ENCODE results near the gene OSBPL10.

OSBPL10 gene

DNA sequence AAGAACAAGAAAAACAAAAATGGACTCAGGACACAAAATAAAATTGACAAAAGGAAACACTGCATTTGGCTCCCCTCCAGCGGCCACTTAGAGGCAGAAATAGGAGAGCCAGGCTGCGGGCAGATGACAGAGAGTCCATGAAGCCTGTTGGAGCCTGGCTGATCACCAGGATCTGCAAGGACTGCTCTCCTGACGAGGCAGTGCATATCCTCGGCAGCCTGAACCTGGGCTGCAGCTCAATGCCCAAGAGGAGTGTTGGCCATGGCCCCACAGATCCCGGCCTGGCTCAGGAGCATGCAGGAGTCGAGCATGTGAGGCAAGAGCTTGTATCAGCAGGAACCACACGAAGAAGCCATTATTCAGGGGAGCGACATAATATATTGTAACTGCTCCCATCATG, 248.5 kb downstream of the OSBPL10 start:
- Histone ChIP-seq H3K27me3 (ENCODE audit: control insufficient read depth in 5 of 5, insufficient read depth in 4 of 5, low read length in 5 of 5) (no peaks in the 10 kb centered on the region), H3K9ac (ENCODE audit: low read length in 5 of 5) (no peak overlapping the region), H3K4me1 (ENCODE audit: control insufficient read depth in 5 of 5, insufficient read depth in 5 of 5, low read length in 5 of 5) (peaks cover 0 to 8% (median 0%) of the 10 kb centered on the region in 5 donors), H3K4me3 (ENCODE audit: low read depth in 1 of 5, low read length in 5 of 5) (no peak overlapping the region), H3K9me3 (ENCODE audit: control insufficient read depth in 5 of 5, low read length in 5 of 5) (no peaks in the 10 kb centered on the region), H3K36me3 (ENCODE audit: control insufficient read depth in 5 of 5, insufficient read depth in 5 of 5, low read length in 5 of 5) (no peaks in the 10 kb centered on the region), H3K27ac (ENCODE audit: low read depth, low read length) (no peak overlapping the region)

DNA sequence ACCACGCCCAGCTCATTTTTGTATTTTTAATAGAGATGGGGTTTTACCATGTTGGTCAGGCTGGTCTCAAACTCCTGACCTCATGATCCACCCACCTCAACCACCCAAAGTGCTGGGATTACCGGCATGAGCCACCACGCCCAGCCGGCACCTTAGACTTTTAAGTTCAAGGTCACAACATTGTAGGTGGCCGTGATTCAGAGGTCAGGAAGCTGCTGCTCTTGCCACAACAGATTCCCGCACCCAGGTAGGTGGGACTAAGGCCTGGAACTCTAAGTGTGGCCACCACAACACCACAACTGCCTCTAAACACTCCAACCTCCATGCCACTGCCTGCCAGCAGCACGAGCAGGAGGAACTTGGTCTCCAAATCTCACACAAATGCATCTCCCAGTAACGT, 251.5 kb downstream of the OSBPL10 start:
- Histone ChIP-seq H3K4me3 (ENCODE audit: low read depth in 1 of 5, low read length in 5 of 5) (no peak overlapping the region), H3K27me3 (ENCODE audit: control insufficient read depth in 5 of 5, insufficient read depth in 4 of 5, low read length in 5 of 5) (no peaks in the 10 kb centered on the region), H3K27ac (ENCODE audit: low read depth, low read length) (no peak overlapping the region), H3K4me1 (ENCODE audit: control insufficient read depth in 5 of 5, insufficient read depth in 5 of 5, low read length in 5 of 5) (peaks cover 0 to 5% (median 0%) of the 10 kb centered on the region in 5 donors), H3K36me3 (ENCODE audit: control insufficient read depth in 5 of 5, insufficient read depth in 5 of 5, low read length in 5 of 5) (no peaks in the 10 kb centered on the region), H3K9me3 (ENCODE audit: control insufficient read depth in 5 of 5, low read length in 5 of 5) (no peaks in the 10 kb centered on the region), H3K9ac (ENCODE audit: low read length in 5 of 5) (no peak overlapping the region)

DNA sequence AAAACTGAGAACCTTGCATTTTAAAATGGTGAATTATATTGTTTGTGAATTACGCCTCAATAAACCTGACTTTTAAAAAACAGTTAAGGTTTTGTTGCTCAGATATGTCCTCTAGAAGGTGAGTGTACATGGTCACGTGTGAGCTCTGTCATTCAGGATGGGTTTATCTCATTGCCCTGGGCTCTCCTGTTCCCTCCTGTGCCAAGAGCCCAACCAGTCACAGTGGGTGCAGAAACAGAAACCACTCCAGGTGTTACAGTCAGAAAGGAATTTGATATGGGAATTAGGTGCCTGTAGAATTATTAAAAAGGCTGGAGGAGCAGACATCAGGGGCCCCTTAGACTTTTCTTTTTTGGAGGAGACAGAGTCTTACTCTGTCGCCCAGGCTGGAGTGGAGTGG, 252.0 kb downstream of the OSBPL10 start:
- no peak overlapping the region for H3K9ac ChIP-seq (ENCODE audit: low read length in 5 of 5)
- H3K27ac ChIP-seq (ENCODE audit: low read depth, low read length) = no peak overlapping the region
- no peaks in the 10 kb centered on the region for H3K36me3 ChIP-seq (ENCODE audit: control insufficient read depth in 5 of 5, insufficient read depth in 5 of 5, low read length in 5 of 5)
- no peaks in the 10 kb centered on the region for H3K27me3 ChIP-seq (ENCODE audit: control insufficient read depth in 5 of 5, insufficient read depth in 4 of 5, low read length in 5 of 5)
- H3K4me1 ChIP-seq (ENCODE audit: control insufficient read depth in 5 of 5, insufficient read depth in 5 of 5, low read length in 5 of 5) = peaks cover 0 to 5% (median 0%) of the 10 kb centered on the region in 5 donors
- no peak overlapping the region for H3K4me3 ChIP-seq (ENCODE audit: low read depth in 1 of 5, low read length in 5 of 5)
- H3K9me3 ChIP-seq (ENCODE audit: control insufficient read depth in 5 of 5, low read length in 5 of 5) = no peaks in the 10 kb centered on the region

DNA sequence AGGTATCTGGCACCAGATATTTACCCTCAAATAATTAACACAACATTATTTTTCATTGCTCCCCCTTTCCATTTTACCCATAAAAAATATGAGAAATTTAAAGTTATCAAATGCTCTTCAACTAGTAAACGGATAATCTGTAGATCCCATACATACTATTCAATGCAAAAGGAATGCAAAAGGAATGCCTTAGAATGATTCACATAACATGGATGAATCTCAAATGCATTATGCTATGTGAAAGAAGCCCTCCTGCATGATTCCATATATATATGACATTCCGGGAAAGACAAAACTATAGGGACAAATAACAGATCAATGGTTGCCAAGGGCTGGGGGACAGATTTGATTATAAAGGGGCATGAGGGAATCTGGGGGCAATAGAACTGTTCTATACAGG, 252.7 kb downstream of the OSBPL10 start:
- H3K27ac ChIP-seq (ENCODE audit: low read depth, low read length) = no peak overlapping the region
- no peak overlapping the region for H3K4me3 ChIP-seq (ENCODE audit: low read depth in 1 of 5, low read length in 5 of 5)
- no peaks in the 10 kb centered on the region for H3K36me3 ChIP-seq (ENCODE audit: control insufficient read depth in 5 of 5, insufficient read depth in 5 of 5, low read length in 5 of 5)
- no peaks in the 10 kb centered on the region for H3K9me3 ChIP-seq (ENCODE audit: control insufficient read depth in 5 of 5, low read length in 5 of 5)
- H3K9ac ChIP-seq (ENCODE audit: low read length in 5 of 5) = no peak overlapping the region
- peaks cover 0 to 4% (median 0%) of the 10 kb centered on the region in 5 donors for H3K4me1 ChIP-seq (ENCODE audit: control insufficient read depth in 5 of 5, insufficient read depth in 5 of 5, low read length in 5 of 5)
- no peaks in the 10 kb centered on the region for H3K27me3 ChIP-seq (ENCODE audit: control insufficient read depth in 5 of 5, insufficient read depth in 4 of 5, low read length in 5 of 5)

DNA sequence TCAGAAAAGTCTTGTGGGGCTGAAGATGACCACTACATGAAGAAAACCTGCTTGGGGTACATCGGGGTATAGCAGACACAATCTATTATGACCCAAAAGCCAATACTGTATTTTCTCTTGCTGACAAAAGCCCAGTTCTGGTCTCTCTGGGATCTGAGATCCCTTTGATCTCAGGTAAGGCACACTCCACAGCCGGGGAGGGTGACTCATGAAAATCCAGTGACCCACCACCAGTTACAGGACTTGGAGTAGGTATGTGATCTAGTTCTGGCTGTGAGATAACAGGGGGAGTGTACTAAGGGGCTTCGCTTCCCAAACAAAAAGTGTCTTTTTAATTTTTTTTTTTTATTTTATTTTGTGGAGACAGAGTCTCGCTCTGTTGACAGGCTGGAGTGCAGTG, 255.1 kb downstream of the OSBPL10 start:
- H3K27ac ChIP-seq (ENCODE audit: low read depth, low read length) = no peak overlapping the region
- H3K4me3 ChIP-seq (ENCODE audit: low read depth in 1 of 5, low read length in 5 of 5) = no peak overlapping the region
- no peaks in the 10 kb centered on the region for H3K27me3 ChIP-seq (ENCODE audit: control insufficient read depth in 5 of 5, insufficient read depth in 4 of 5, low read length in 5 of 5)
- H3K36me3 ChIP-seq (ENCODE audit: control insufficient read depth in 5 of 5, insufficient read depth in 5 of 5, low read length in 5 of 5) = no peaks in the 10 kb centered on the region
- no peaks in the 10 kb centered on the region for H3K4me1 ChIP-seq (ENCODE audit: control insufficient read depth in 5 of 5, insufficient read depth in 5 of 5, low read length in 5 of 5)
- H3K9me3 ChIP-seq (ENCODE audit: control insufficient read depth in 5 of 5, low read length in 5 of 5) = no peaks in the 10 kb centered on the region
- no peak overlapping the region for H3K9ac ChIP-seq (ENCODE audit: low read length in 5 of 5)

DNA sequence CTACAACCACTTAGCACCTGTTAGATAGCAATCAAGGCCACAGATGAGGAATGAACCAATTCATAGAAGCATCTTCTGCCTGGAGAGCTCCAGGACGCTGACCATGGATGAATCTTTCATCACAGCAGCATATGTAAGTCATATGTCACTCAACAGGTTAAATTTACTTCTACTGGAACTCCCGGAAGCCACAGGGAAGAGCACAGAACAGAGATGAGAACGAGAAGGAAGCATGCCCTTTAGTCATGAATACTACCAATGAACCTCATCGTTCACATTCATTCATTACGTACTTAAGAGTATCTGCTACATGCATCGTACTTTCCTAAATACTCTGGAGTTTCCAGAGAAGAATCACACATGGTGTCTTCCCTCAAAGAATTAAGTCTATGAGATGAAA, 255.5 kb downstream of the OSBPL10 start:
- H3K4me3 ChIP-seq (ENCODE audit: low read depth in 1 of 5, low read length in 5 of 5) = no peak overlapping the region
- H3K9me3 ChIP-seq (ENCODE audit: control insufficient read depth in 5 of 5, low read length in 5 of 5) = no peaks in the 10 kb centered on the region
- no peaks in the 10 kb centered on the region for H3K27me3 ChIP-seq (ENCODE audit: control insufficient read depth in 5 of 5, insufficient read depth in 4 of 5, low read length in 5 of 5)

DNA sequence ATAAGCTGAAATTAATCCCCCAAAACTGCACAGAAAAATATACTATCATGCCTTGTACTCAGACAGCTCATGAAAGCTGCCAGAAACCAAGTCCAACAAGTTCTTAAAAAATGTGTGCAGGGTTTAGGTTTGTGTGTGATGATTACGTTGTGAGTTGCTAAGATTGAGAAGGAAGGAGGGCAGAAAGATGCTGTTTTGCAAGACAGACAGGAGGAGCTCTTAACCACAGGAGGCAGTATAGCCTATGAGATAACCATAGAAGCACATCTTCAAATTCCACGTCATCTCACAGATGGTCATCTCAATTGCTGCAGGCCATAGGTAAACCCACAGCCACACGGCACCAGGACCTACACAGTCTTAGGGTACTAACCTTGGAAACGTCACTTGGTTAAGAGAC, 256.4 kb downstream of the OSBPL10 start:
- Histone ChIP-seq H3K9ac (ENCODE audit: low read length in 5 of 5) (no peak overlapping the region), H3K4me3 (ENCODE audit: low read depth in 1 of 5, low read length in 5 of 5) (no peak overlapping the region), H3K9me3 (ENCODE audit: control insufficient read depth in 5 of 5, low read length in 5 of 5) (no peaks in the 10 kb centered on the region), H3K27me3 (ENCODE audit: control insufficient read depth in 5 of 5, insufficient read depth in 4 of 5, low read length in 5 of 5) (no peaks in the 10 kb centered on the region), H3K4me1 (ENCODE audit: control insufficient read depth in 5 of 5, insufficient read depth in 5 of 5, low read length in 5 of 5) (peaks cover 0 to 5% (median 0%) of the 10 kb centered on the region in 5 donors), H3K27ac (ENCODE audit: low read depth, low read length) (no peak overlapping the region), H3K36me3 (ENCODE audit: control insufficient read depth in 5 of 5, insufficient read depth in 5 of 5, low read length in 5 of 5) (no peaks in the 10 kb centered on the region)

More for the DNA sequence above, 255.5 kb downstream of the OSBPL10 start:
- Histone ChIP-seq H3K9ac (ENCODE audit: low read length in 5 of 5) (no peak overlapping the region), H3K36me3 (ENCODE audit: control insufficient read depth in 5 of 5, insufficient read depth in 5 of 5, low read length in 5 of 5) (no peaks in the 10 kb centered on the region), H3K4me1 (ENCODE audit: control insufficient read depth in 5 of 5, insufficient read depth in 5 of 5, low read length in 5 of 5) (no peaks in the 10 kb centered on the region), H3K27ac (ENCODE audit: low read depth, low read length) (no peak overlapping the region)

DNA sequence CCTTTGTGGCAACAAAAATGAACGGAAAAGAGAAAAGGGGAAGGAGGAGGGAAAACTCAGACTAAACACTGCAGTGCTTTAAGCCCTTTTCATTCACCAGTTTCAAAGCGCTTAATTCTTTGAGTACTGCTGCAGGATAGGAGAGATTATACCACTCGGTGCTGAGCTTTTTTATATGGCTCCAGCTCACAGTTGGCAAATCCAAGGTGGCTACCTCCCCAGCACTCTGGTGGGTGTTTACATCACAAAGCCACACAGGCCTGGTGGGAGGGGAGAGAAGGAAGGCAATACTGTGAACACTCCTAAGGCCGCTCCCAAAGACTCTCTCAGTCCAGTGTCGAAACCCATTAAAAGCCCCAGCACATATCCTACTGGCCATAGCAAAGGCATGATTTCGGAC, 256.9 kb downstream of the OSBPL10 start:
- H3K9ac ChIP-seq (ENCODE audit: low read length in 5 of 5) = no peak overlapping the region
- no peaks in the 10 kb centered on the region for H3K9me3 ChIP-seq (ENCODE audit: control insufficient read depth in 5 of 5, low read length in 5 of 5)
- no peaks in the 10 kb centered on the region for H3K36me3 ChIP-seq (ENCODE audit: control insufficient read depth in 5 of 5, insufficient read depth in 5 of 5, low read length in 5 of 5)
- H3K4me1 ChIP-seq (ENCODE audit: control insufficient read depth in 5 of 5, insufficient read depth in 5 of 5, low read length in 5 of 5) = peaks cover 0 to 5% (median 0%) of the 10 kb centered on the region in 5 donors
- H3K4me3 ChIP-seq (ENCODE audit: low read depth in 1 of 5, low read length in 5 of 5) = no peak overlapping the region
- H3K27ac ChIP-seq (ENCODE audit: low read depth, low read length) = no peak overlapping the region
- H3K27me3 ChIP-seq (ENCODE audit: control insufficient read depth in 5 of 5, insufficient read depth in 4 of 5, low read length in 5 of 5) = no peaks in the 10 kb centered on the region

DNA sequence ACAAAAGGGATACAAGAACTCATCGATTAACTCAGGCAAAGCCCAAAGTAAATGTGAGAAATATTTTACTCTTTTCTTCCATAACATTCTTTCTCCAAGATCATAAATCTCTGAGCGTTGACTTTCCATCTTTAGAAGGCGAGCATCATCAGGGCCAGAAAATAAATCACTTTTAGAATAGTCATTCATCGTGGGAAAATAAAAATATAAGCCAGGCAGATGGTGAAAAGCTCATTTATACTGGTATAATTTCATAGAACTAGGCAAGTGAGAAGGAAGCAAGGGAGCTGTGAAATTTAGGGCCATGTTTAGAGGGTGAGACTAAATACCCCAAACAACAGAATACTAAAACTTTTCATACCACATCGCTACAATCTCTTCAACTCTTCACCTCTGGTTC, 257.4 kb downstream of the OSBPL10 start:
- Histone ChIP-seq H3K4me3 (ENCODE audit: low read depth in 1 of 5, low read length in 5 of 5) (no peak overlapping the region), H3K4me1 (ENCODE audit: control insufficient read depth in 5 of 5, insufficient read depth in 5 of 5, low read length in 5 of 5) (peaks cover 0 to 5% (median 0%) of the 10 kb centered on the region in 5 donors), H3K9ac (ENCODE audit: low read length in 5 of 5) (no peak overlapping the region), H3K36me3 (ENCODE audit: control insufficient read depth in 5 of 5, insufficient read depth in 5 of 5, low read length in 5 of 5) (no peaks in the 10 kb centered on the region), H3K27ac (ENCODE audit: low read depth, low read length) (no peak overlapping the region), H3K9me3 (ENCODE audit: control insufficient read depth in 5 of 5, low read length in 5 of 5) (no peaks in the 10 kb centered on the region), H3K27me3 (ENCODE audit: control insufficient read depth in 5 of 5, insufficient read depth in 4 of 5, low read length in 5 of 5) (no peaks in the 10 kb centered on the region)

DNA sequence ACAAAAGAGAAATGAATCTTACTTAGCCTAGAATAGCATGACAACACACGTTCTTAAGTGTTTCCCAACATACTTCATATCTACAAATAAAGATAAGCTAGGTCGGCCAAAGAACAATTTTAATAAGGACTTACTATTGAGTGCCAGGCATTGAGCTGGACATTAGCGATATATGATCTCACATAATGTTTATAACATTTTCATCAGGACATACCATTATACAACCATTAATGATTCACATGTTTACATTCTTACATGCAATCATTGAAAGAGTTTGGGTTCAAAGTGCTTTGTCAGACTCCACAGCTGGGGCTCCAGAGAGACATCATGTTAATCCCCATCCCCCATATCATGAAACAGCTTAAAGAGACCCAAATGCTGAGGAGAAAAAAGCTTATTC, 259.4 kb downstream of the OSBPL10 start:
- H3K4me3 ChIP-seq (ENCODE audit: low read depth in 1 of 5, low read length in 5 of 5) = no peak overlapping the region

More for the DNA sequence above, 259.4 kb downstream of the OSBPL10 start:
- Histone ChIP-seq H3K27me3 (ENCODE audit: control insufficient read depth in 5 of 5, insufficient read depth in 4 of 5, low read length in 5 of 5) (no peaks in the 10 kb centered on the region), H3K4me1 (ENCODE audit: control insufficient read depth in 5 of 5, insufficient read depth in 5 of 5, low read length in 5 of 5) (peaks cover 0 to 5% (median 0%) of the 10 kb centered on the region in 5 donors), H3K27ac (ENCODE audit: low read depth, low read length) (no peak overlapping the region), H3K36me3 (ENCODE audit: control insufficient read depth in 5 of 5, insufficient read depth in 5 of 5, low read length in 5 of 5) (no peaks in the 10 kb centered on the region), H3K9ac (ENCODE audit: low read length in 5 of 5) (no peak overlapping the region), H3K9me3 (ENCODE audit: control insufficient read depth in 5 of 5, low read length in 5 of 5) (no peaks in the 10 kb centered on the region)

Data from subcutaneous abdominal adipose tissue (tissue), 5 donors.